GM19372 (cell line): ENCODE results near the gene RGS1.

Experiments
- ATAC-seq: cut with Tn5 transposase; IDR thresholded peaks from one replicate; pipeline ENCODE4 v1.9.1; 2021; ENCODE audit warnings: mild to moderate bottlenecking, low read depth, moderate library complexity; ENCODE audit not compliant: unreplicated experiment

RGS1 gene

DNA sequence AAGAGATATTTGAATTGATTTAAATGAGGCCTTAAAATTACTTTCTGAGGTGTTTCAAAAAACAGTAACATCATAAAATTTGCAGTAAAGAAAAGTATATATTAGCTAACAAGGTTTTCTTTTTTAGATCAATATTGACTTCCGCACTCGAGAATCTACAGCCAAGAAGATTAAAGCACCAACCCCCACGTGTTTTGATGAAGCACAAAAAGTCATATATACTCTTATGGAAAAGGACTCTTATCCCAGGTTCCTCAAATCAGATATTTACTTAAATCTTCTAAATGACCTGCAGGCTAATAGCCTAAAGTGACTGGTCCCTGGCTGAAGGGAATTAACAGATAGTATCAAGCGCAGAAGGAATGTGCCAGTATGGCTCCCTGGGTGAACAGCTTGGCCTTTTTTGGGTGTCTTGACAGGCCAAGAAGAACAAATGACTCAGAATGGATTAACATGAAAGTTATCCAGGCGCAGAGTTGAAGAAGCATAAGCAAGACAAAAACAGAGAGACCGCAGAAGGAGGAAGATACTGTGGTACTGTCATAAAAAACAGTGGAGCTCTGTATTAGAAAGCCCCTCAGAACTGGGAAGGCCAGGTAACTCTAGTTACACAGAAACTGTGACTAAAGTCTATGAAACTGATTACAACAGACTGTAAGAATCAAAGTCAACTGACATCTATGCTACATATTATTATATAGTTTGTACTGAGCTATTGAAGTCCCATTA is 3.6 kb downstream of the RGS1 start:
- ATAC-seq: no peak

- ATAC-seq: peak; percentile 30
These were observed 4.9 kb downstream of the RGS1 start for GRCh38 chr1:192580351-192580962.

DNA sequence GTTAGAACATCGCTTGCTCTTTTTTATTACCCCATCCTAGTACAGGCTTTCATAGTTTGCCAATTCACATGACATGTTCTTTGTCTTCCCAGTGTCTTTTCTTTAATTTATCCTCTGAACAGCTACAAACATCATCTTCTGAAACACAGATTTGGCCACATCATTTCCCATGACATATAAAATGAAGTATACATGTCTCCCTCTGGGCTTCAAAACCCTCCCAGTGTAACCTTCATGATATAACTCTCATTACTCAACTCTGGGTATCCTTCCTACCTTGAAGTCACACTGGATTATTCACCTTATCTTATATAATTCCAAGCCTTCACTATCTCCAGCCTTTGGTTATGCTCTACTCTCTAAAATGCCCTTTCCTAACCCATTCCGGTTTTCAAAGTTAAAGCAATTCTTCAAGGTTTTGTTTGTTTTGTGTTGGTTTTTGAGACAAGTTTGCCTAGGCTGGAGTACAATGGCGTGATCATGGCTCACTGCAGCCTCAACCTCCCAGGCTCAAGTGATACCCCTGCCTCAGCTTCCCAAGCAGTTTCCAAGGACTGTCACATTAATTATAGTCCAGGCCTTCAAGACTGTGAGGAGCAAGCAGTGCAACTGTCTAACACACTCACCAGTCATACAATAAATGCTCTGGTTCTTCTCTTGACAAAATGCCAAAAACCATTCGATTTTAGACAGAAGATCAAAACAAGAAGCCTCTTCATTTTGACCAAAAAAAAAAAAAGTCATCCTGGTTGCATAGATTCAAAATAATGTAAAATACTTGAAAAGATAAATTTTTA is 5.8 kb downstream of the RGS1 start:
- no peak for ATAC-seq

DNA sequence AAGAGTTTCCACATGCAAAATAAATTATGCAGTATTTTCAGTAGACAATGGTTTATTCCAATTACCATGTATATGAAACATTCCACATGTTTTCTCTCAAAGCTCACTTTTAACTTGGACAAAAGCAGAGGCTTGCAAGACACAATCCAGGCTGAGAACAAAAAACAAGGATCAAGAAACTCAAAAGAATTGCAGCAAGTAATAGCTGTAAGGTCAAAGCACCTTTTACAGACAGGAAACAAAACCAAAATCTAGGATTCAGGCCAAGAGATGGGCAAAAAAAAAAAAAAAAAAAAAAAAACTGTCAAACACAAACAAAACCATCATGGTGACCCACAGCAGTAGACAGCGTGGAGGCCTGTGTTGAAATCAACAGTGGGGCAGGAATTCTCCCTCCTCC is 9.3 kb downstream of the RGS1 start:
- no peak for ATAC-seq

DNA sequence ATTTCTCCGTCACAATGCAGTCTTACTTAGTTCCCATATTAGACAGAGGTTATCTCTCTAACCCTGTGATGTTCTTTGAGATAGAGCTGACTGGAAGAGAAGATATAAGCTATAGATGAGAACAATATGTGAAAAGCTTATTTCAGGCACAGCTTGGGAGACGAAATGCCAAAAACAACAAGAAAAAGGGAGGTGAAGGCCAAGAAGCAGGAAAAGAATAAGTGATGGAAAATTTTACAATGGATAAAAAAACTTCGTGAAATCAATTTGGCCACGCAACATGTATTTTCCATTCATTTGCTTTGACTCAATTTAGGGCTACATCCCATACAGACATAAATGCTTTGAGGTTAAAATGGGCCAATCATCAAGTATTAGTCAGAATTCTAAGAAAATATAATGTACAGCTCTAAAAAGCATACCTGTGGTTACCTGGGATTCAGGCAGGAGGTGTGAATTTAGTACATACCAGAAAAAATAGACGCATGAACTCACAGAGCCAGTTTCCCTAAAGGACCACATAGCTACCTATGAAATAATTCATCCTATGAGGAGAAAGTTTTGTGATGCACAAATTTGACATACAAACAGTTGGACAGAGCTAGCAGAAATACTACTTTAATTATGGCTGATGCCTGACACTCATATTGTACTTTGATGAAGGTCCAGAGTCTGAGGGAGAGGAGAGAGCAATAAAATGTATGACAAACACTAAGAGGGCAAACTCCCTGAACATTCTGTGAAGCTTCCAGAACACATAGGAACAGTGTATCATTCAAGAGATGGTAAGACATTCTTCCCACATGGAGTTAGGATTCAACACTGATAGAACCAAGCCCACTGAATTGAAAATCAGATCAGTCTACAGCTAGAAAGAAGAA is 12.1 kb downstream of the RGS1 start:
- ATAC-seq: no peak

- no peak for ATAC-seq
These were observed 13.0 kb downstream of the RGS1 start for GRCh38 chr1:192588546-192588945.

- no peak for ATAC-seq
These were observed 14.2 kb downstream of the RGS1 start for GRCh38 chr1:192589813-192590212.

- no peak for ATAC-seq
These were observed 16.9 kb downstream of the RGS1 start for GRCh38 chr1:192592517-192592916.

GRCh38 chr1:192592981-192593708 is 17.6 kb downstream of the RGS1 start:
- ATAC-seq: no peak

DNA sequence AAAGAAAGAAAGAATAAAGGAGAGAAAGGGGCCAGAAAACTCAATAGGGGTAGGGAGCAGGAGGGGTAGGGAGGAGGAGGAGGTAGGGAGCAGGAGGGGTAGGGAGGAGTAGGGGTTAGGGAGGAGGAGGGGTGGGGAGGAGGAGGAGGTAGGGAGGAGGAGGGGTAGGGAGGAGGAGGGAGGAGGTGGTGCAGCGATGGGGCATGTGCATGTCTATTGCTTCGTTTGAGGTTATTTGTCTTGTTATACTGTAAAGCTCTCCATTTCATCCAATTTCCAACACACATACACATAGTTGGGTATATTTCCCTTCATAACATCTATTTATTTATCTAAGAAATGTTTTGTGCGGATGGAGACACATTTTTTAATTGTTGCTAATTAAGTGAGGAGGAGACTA is 19.7 kb downstream of the RGS1 start:
- no peak for ATAC-seq

GRCh38 chr1:192598589-192598988 is 23.0 kb downstream of the RGS1 start:
- ATAC-seq: no peak

- no peak for ATAC-seq
These were observed 24.7 kb downstream of the RGS1 start for GRCh38 chr1:192600275-192600674.

- ATAC-seq: no peak
These were observed 25.6 kb downstream of the RGS1 start for GRCh38 chr1:192601143-192601542.

DNA sequence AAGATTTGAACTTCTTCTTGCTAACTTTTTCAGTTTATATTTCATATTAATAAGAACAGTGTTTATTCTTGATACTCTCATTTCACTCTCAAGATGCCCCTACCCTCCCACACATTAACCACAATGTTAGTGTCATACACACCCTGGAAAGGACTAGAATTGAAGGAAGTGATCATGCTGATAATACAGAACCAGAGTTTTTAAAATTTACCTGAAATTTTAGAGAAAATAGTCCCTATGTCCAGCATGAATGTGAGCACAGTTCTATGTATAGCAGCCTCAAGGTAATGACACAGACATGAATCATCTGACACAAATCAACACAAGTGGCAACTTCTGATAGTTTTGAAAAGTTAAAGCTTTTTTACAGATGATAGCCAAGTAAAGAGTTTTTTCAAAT is 26.0 kb downstream of the RGS1 start:
- no peak for ATAC-seq

DNA sequence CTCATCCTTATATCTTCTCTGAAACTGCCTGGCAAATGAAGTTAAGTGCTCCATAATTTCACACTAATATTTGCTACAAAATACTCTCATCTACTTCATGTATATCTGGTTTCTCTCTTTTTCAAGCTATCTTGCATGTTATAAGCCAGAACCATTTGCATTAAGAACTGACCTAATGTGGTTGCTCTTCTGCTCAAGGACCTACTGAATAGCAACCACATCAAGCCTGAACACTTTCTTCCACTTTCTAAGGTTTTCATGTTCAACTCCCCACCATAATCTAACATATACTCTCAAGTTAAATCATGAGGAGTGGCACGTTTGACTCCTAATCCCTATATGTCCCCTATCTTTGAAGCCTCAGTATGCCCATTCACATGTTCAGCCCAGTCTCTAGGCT is 27.2 kb downstream of the RGS1 start:
- ATAC-seq: no peak

- no peak for ATAC-seq
These were observed 27.7 kb downstream of the RGS1 start for GRCh38 chr1:192603218-192603787.

- no peak for ATAC-seq
These were observed 29.5 kb downstream of the RGS1 start for GRCh38 chr1:192604979-192605620.

DNA sequence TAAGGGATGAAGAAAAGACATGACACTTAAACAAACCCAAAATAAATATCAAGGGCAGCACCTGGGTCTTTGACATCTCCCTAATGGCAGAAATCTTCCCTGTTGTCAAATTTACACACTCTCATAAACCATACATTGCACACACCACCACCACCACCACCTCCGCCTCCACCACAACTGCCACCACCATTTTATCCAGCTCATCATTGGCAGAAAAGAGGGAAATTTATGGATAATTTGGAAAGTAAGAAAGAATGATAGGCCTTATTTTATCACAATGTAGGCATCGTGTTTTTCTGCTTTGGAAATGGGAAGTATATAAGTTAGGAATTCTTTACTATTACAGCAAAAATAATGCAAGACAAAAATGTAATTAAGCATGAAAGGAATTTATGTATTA is 33.1 kb downstream of the RGS1 start:
- no peak for ATAC-seq
